Activated T-cell treated with anti-CD3 and anti-CD28 coated beads, Interleukin-2, amount 50 U/mL, for 4 hours (primary cell): ENCODE results near the gene RPRD1B. TPM values are rescaled to one million over a fixed set of nuclear protein-coding genes. Genes with fewer than 3 reads are reported as not detected.
"Not testable (repeated sequence)": the region's sequence is repeated elsewhere in the genome, so short reads cannot be mapped to it uniquely, and the experiment has no call there.

ENCODE experiments used
- ATAC-seq, 2 donors: fragments of 200-7000 bp; cut with Tn5 transposase; one replicate each; pipeline ENCODE4 v1.10.0; 2021
- DNase-seq: peaks from one replicate; pipeline ENCODE4 v3.0.0-alpha.2; 2020
- H3K27me3 Mint-ChIP-seq: one replicate; pipeline ENCODE4 v1.8.0; 2021; ENCODE audit warnings: low read depth, mixed read lengths
- H3K36me3 Mint-ChIP-seq: one replicate; pipeline ENCODE4 v1.8.0; 2022; ENCODE audit warnings: mixed read lengths; ENCODE audit not compliant: insufficient read depth
- H3K4me1 Mint-ChIP-seq: one replicate; pipeline ENCODE4 v1.8.0; 2021; ENCODE audit warnings: low read depth, mixed read lengths
- H3K4me3 Mint-ChIP-seq: one replicate; pipeline ENCODE4 v1.8.0; 2021; ENCODE audit warnings: mild to moderate bottlenecking, moderate library complexity, mixed read lengths
- H3K9me3 Mint-ChIP-seq: one replicate; pipeline ENCODE4 v1.8.0; 2021; ENCODE audit warnings: mixed read lengths
- total RNA-seq, 3 donors: library from RNA; stranded (reverse); gene quantifications; one replicate each; pipeline ENCODE4 v1.2.1, GENCODE V29; 2021

RPRD1B gene
- total RNA-seq, 3 donors from 2014 or later, result 38.6 to 40.4 (median 39.6) TPM

DNA sequence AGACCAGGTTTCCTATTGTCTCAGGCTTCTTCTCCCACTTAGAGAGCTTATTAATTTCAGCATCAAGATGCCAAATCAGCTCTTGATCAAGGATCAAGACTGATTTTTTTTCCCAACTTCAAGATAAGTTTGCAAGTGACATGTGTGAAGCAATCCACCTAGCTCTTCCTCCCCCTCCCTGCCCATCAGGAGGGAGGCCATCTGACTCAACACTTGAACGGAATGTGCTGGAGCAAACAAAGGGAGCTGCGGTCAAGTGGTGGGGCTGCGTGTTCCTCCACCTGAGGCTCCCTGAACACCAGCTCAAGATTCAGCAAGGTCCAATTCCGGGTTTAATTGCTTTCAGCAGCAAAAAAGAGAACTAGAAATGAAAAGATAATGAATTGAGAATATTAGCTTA, 39.0 kb upstream of the RPRD1B start:
- Mint-ChIP-seq H3K4me1 (peaks cover 25% of the 10 kb centered on the region), H3K9me3 (no peaks in the 10 kb centered on the region), H3K27me3 (no peaks in the 10 kb centered on the region), H3K4me3 (no peak overlapping the region), H3K36me3 (peaks cover 42% of the 10 kb centered on the region)
- DNase-seq (no peak), ATAC-seq (no peak)

DNA sequence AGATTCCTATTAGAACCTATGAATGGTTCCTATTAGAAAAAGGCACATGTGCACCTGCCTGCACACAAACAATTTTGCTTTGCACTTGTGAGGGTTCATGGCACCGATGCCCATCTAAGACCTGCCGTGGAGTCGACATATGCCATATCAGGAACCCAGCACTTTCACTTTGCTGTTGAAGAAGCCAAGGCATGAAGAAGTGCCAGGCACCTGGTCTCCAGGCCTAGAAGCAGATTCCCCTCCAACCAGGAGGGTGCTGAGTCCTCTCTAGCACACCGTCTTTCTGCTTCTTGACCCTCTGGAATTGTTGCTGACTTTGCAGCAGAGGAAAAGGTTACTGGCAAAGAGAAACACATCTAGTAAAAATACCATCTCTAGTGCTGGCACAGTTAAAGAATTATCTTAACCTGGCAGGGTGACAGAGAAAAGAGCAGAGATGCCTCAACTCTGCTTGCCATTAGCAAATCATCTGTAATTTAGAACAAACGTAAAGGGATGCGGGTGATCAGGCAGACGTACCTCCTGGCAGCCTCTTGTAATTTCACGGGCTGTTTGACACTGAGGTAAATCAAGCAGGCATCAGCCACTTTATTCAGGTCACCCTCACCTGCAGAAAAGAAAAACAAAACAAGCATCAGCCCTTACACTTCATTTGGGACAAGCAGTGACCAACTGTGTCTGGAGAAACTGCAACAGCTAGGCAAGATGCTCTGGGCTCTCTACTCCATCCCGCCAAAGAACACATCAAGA, 37.5 kb upstream of the RPRD1B start:
- no peak for DNase-seq
- peaks cover 48% of the 10 kb centered on the region for H3K36me3 Mint-ChIP-seq
- ATAC-seq, result no peak
- no peaks in the 10 kb centered on the region for H3K9me3 Mint-ChIP-seq
- no peak overlapping the region for H3K4me3 Mint-ChIP-seq
- H3K27me3 Mint-ChIP-seq, result no peaks in the 10 kb centered on the region
- H3K4me1 Mint-ChIP-seq, result peaks cover 15% of the 10 kb centered on the region

DNA sequence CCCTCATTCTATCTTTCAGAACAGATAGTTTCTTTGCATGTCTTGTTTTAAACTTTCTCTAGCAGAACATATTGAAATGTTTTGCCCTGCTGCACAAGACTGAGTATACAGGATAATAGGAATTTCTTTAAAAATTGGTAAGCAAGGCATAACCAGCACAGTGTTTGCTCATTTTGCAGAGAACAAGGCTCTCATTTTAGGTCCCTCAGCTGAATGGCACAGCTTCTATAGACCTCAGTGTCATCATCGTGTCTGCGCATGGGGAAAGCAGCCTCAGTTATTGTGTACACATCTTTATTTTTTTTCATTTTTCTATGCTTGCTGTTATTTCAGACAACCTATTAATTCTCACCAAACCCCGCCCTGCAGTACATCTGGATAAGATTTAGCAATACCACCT, 36.0 kb upstream of the RPRD1B start:
- H3K4me3 Mint-ChIP-seq, result no peak overlapping the region
- DNase-seq (no peak), ATAC-seq (no peak)
- H3K9me3 Mint-ChIP-seq, result no peaks in the 10 kb centered on the region
- H3K27me3 Mint-ChIP-seq, result no peaks in the 10 kb centered on the region
- peaks cover 53% of the 10 kb centered on the region for H3K36me3 Mint-ChIP-seq
- peaks cover 21% of the 10 kb centered on the region for H3K4me1 Mint-ChIP-seq

DNA sequence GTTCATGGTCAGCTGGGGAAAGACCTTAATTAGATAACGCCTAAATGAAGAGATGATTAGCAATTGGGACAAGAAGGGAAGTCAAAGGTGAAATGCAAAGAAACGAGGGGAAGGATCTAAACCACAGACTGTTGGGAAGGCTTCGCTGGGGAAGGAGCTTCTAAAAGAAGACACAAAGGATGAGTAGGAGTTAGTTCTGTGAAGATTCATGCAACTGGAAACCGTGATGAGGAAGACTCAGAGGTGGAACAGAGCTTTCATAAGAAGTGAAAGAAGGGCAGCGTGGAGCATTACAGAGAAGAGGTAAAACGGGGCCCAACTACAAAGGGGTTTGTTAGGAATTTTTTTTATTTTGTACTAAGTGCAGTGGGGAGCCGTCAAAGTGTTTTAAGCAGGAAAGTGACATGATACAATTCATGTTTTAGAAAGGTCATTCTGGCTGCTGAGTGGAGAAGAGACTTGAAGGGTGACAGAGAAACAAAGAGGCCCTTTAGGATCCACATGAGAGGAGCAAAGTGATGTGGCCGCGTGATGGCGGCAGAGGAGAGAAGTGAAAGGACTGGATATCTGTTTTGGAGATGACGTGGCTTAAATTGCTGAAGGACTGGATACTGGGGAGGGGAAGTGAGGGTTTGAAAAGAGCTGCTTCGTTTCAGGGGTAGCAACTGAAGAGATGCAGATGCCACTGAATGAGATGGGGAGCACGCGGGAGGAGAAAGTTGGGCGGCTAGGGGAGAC, 33.9 kb upstream of the RPRD1B start:
- Mint-ChIP-seq H3K4me3 (no peak overlapping the region), H3K27me3 (no peaks in the 10 kb centered on the region), H3K4me1 (peaks cover 20% of the 10 kb centered on the region), H3K9me3 (no peaks in the 10 kb centered on the region), H3K36me3 (peaks cover 55% of the 10 kb centered on the region)
- DNase-seq (no peak), ATAC-seq (no peak)

DNA sequence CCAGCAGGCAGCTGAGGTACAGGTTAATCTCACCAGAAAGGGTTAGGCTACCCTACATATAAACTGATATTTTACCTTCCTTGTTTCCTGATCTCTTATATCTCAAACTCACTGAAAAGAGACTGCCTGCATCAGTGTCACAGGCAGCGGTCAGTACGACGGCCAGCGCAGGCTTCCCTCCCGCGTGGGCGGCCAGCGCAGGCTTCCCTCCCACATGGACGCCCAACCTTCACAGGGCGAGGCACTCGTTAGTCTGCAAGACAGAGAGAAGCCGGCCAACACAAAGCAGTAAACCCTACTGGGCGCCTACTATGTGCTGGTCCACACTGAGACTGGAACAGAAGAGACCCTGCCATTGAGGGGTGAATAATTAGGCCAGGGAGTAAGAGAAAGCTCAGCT, 33.3 kb upstream of the RPRD1B start:
- Mint-ChIP-seq H3K27me3 (no peaks in the 10 kb centered on the region), H3K9me3 (no peaks in the 10 kb centered on the region), H3K4me3 (no peak overlapping the region), H3K36me3 (peaks cover 54% of the 10 kb centered on the region), H3K4me1 (peaks cover 20% of the 10 kb centered on the region)
- no peak for DNase-seq
- ATAC-seq, result no peak

DNA sequence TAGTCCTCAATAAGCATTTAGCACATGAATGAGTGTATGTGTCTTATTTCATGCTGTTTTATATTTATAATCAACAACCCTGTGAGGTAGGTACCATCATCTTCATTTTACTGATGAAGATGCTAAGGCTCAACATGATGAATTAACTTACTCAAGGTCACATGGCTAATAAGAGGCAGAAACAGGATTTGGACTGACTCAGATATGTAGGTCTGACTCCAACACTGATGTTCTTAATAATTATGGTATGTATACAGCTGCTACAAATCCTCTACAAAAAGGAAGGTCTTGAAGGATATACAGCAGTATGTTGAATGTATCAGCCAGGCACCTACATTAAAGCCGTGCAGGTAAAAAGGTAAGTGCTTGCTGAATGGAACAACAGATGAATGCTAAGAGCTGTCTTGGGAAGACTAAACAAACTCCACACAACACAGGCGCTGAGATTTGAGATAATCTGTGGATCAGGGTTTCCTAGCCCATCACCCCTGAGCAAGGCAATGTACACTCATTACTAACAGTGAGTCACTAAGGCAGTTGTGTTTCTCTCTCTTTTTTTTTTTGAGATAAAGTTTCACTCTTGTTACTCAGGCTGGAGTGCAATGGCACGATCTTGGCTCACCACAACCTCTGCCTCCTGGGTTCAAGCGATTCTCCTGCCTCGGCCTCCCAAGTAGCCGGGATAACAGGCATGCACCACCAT, 32.2 kb upstream of the RPRD1B start:
- DNase-seq (no peak), ATAC-seq (peak; percentile 81 to 86)
- no peak overlapping the region for H3K4me3 Mint-ChIP-seq
- H3K36me3 Mint-ChIP-seq, result peaks cover 49% of the 10 kb centered on the region
- peaks cover 23% of the 10 kb centered on the region for H3K4me1 Mint-ChIP-seq
- H3K9me3 Mint-ChIP-seq, result no peaks in the 10 kb centered on the region
- H3K27me3 Mint-ChIP-seq, result no peaks in the 10 kb centered on the region

DNA sequence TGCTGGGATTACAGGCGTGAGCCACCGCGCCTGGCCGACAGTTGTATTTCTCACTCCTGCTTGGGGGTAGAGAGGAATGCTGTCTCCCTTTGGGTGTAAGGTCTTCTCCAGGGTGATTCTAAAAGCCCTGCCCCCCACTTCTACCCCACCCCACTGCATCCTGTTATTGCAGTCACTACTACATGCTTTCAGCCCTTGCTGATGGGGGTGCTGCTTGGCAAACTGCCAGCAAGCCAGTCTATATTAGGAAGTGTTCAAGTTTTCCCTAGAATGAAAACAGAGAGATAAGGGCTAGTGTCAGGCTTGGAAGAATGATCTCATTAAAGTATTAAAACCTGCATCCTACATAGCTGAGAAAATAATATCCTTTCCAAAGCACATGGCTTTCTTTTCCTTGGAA, 31.6 kb upstream of the RPRD1B start:
- Mint-ChIP-seq H3K4me1 (peaks cover 25% of the 10 kb centered on the region), H3K27me3 (no peaks in the 10 kb centered on the region), H3K9me3 (no peaks in the 10 kb centered on the region), H3K36me3 (peaks cover 51% of the 10 kb centered on the region), H3K4me3 (no peak overlapping the region)
- no peak for DNase-seq
- no peak for ATAC-seq

DNA sequence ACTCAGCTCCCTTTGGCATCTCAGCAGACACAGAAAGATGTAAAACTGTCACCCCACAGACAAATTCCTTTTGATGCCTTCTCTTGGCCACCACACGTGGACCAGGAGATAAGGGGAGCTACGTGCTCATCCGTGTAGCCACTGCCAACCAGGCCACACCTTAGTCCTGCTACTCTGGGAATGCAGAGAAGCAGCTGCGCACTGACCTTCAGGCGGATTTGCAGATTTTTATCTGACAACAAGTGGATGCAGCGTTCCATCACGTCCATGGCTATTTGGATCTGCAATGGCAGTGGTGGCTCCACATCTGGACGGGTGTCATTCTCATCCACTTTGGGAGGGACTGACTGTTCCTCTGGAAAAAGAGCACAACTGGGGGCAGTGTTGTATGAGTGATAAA, 31.1 kb upstream of the RPRD1B start:
- ATAC-seq, result no peak

DNA sequence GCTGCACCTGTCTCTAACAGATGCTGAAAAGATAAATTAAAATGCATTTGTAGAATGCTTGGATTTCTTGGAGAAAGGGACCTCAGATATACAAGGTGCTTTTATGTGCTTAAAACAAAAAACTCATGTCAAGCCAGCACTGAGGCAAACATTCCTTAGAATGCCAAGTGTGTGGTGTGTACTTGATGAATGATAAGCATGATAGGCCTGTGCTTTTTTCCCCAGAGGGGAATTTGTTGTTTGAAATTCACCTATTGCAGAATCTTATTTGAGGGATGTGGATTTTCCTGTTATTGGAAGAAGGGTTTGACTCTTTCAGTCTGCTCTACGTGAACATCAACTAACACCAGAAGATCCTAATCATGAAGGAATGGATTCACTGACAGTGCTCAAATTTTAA, 29.1 kb upstream of the RPRD1B start:
- Mint-ChIP-seq H3K27me3 (no peaks in the 10 kb centered on the region), H3K4me3 (no peak overlapping the region), H3K36me3 (peaks cover 51% of the 10 kb centered on the region), H3K4me1 (peaks cover 27% of the 10 kb centered on the region), H3K9me3 (no peaks in the 10 kb centered on the region)
- ATAC-seq (no peak), DNase-seq (no peak)

More for the DNA sequence above, 31.1 kb upstream of the RPRD1B start:
- Mint-ChIP-seq H3K4me3 (no peak overlapping the region), H3K27me3 (no peaks in the 10 kb centered on the region), H3K36me3 (peaks cover 51% of the 10 kb centered on the region), H3K4me1 (peaks cover 25% of the 10 kb centered on the region), H3K9me3 (no peaks in the 10 kb centered on the region)
- DNase-seq, result no peak

DNA sequence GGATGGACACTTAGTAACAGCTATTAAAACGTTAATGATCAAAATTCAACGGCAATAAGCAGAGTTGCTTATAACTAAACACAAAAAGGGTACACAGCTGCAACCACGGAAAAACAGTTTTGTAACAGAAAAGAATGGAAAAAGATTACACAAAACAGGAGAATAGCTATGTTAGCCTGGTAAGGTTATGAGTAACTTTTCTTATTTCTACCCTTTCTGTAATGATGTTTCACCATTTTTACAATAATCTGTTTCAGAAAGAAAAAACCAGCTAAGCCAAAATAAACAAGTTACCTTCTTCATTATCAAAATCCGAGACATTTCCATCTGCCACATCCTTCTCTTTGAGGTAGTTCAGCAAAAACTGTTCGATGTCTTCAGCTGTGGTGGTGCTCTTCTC, 27.6 kb upstream of the RPRD1B start:
- no peak for DNase-seq
- H3K9me3 Mint-ChIP-seq, result no peaks in the 10 kb centered on the region
- peaks cover 47% of the 10 kb centered on the region for H3K36me3 Mint-ChIP-seq
- ATAC-seq, result peak in 1 of 2 donors; percentile 23
- H3K27me3 Mint-ChIP-seq, result no peaks in the 10 kb centered on the region
- peaks cover 22% of the 10 kb centered on the region for H3K4me1 Mint-ChIP-seq
- no peak overlapping the region for H3K4me3 Mint-ChIP-seq

DNA sequence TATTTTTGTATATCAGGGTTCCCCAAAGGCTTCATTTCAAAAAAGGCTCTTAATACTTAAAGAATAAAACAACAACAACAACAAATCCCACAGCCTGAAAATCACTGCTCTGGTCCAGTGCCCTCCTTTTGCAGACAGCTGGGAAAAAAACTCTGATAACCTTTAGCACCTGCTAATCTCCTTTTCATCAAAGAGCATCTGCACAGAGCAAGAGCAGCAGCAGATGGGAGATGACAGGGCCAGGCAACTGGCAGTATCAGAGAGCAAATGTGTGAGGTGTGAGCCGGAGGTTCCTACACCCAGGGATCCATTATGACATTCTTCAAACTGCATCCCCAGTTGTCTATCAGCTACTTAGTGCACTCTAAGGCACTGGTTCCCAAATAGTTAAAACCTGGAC, 26.0 kb upstream of the RPRD1B start:
- no peak for ATAC-seq
- H3K36me3 Mint-ChIP-seq, result peaks cover 49% of the 10 kb centered on the region
- H3K27me3 Mint-ChIP-seq, result no peaks in the 10 kb centered on the region
- H3K9me3 Mint-ChIP-seq, result no peaks in the 10 kb centered on the region
- peaks cover 10% of the 10 kb centered on the region for H3K4me1 Mint-ChIP-seq
- no peak for DNase-seq
- no peak overlapping the region for H3K4me3 Mint-ChIP-seq

DNA sequence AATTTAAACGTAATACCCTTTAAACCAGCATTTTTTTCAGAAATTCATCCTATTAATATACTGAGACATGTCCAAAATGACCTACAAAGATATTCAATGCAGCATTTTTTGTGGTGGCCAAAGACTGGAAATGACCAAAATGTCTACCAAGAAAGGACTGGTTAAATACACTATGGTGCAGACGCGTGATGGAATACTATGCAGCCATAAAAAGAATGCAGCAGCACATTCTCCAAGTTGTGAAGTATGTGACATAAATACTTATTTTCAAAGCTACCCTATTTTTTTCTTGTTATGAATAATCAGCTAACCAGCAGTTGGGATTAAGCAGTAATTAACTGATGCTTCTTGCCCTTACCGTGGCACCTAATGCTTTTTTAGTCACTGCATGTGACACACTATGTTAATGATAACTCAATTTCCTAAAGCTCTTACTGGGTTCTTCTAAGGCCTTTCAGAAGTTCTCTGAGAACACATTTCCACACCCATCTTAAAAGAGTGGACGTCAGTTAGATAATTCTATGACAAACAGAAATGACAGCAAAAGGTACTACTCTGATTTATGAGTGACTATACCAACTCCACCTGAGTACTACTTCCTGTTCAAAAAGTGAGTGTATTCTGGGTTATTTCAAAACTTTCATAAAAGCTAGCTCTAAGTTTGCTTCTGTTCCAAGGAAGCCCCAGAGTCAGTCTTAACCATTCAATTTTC, 25.2 kb upstream of the RPRD1B start:
- ATAC-seq, result no peak

DNA sequence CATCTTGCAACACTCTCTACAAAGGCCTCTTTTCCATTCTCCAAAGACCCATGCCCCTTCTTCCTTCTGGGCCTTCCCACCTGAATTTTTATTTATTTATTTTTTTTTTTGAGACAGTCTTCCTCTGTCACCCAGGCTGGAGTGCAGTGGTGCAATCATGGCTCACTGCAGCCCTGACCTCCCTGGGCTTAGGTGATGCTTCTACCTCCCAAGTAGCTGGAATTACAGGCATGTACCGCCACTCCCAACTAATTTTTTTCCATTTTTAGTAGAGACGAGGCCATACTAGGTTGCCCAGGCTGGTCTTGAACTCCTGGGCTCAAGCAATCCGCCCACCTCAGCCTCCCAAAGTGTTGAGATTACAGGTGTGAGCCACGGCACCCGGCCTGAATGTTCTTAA, 24.1 kb upstream of the RPRD1B start:
- H3K27me3 Mint-ChIP-seq, H3K4me3 Mint-ChIP-seq, H3K4me1 Mint-ChIP-seq, H3K9me3 Mint-ChIP-seq, ATAC-seq, DNase-seq: not testable (repeated sequence)
- H3K36me3 Mint-ChIP-seq, result peaks cover 60% of the 10 kb centered on the region

More for the DNA sequence above, 25.2 kb upstream of the RPRD1B start:
- Mint-ChIP-seq H3K4me1 (peaks cover 9% of the 10 kb centered on the region), H3K4me3 (no peak overlapping the region), H3K27me3 (no peaks in the 10 kb centered on the region), H3K36me3 (peaks cover 57% of the 10 kb centered on the region), H3K9me3 (no peaks in the 10 kb centered on the region)
- no peak for DNase-seq

DNA sequence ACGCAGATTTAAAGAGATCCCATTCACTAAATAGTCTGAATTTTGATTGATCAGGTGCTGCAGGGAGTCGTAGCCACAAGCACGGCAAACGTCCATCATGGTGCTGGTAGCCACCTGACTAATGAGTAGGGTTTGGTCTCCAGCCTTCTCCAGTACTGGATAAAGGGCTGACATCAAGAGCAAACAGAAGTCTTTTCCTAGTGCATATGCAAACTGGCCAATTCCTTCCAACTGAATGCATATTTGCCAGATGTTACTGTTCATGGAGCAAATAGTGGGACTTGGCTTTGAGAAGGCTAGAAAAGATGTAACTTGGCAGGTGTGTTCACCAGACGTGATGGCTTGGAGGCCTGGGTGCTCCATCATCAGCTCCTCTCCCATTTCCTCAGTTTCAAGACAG, 21.9 kb upstream of the RPRD1B start:
- no peak for ATAC-seq
- no peak for DNase-seq
- H3K4me1 Mint-ChIP-seq, result peaks cover 4% of the 10 kb centered on the region
- H3K27me3 Mint-ChIP-seq, result no peaks in the 10 kb centered on the region
- H3K36me3 Mint-ChIP-seq, result peaks cover 71% of the 10 kb centered on the region
- H3K4me3 Mint-ChIP-seq, result no peak overlapping the region
- no peaks in the 10 kb centered on the region for H3K9me3 Mint-ChIP-seq
